ENCODE measurements around the gene ARL6IP1.
A peak's percentile ranks its signal among the peaks of the same experiment; 100 is the strongest.
"Not testable (repeated sequence)": the region's sequence is repeated elsewhere in the genome, so short reads cannot be mapped to it uniquely, and the experiment has no call there.

The ARL6IP1 gene

DNA sequence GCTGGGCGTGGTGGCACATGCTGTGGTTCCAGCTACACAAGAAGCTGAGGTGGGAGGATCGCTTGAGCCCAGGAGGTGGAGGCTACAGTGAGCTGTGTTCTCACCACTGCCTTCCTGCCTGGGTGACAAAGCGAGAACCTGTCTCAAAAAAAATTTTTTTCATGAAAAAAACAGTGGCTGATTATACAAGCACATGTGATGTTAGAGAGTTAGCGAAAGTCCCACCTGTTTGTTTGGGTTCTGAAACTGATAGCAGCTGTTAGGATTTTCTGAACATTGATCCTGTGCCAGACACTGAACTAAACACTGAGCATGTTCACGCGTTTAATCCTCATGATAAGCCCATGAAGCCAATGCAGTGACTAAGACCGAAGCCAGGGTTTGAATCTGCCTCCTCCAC is 34.1 kb downstream of the ARL6IP1 start:
- H3K9me3 ChIP-seq (ENCODE audit: insufficient read depth, low read length); H3K4me1 ChIP-seq (ENCODE audit: insufficient read depth, insufficient read length); H3K9ac ChIP-seq (ENCODE audit: insufficient read length, low read depth); H3K4me3 ChIP-seq (ENCODE audit: insufficient read length, low read depth); H3K27me3 ChIP-seq (ENCODE audit: insufficient read depth, insufficient read length); DNase-seq (ENCODE audit: low read depth, low spot score); H3K36me3 ChIP-seq (ENCODE audit: insufficient read depth, insufficient read length, low read length): not testable (repeated sequence)

DNA sequence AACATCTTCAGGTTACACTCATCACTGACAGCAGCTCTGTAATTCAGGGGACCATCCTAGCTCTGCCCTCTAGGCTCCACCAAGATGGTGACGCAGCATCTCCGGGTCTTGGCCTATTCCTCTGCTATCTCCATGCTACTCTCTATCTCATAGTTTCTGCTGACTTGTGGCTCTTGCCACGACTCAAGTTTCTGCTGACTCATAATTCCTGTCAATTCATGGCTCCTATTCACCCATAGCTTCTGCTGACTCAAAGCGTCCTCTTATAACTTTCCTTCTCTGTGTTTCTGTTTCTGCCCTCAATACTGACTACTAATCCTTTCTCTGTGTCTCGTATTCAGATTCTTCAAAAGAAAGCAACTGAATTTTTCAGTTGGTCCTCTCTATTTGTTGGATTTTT is 38.6 kb downstream of the ARL6IP1 start:
- not testable (repeated sequence) for H3K4me1 ChIP-seq (ENCODE audit: insufficient read depth, insufficient read length); H3K36me3 ChIP-seq (ENCODE audit: insufficient read depth, insufficient read length, low read length); H3K9me3 ChIP-seq (ENCODE audit: insufficient read depth, low read length); H3K4me3 ChIP-seq (ENCODE audit: insufficient read length, low read depth); H3K27me3 ChIP-seq (ENCODE audit: insufficient read depth, insufficient read length); DNase-seq (ENCODE audit: low read depth, low spot score); H3K9ac ChIP-seq (ENCODE audit: insufficient read length, low read depth)

DNA sequence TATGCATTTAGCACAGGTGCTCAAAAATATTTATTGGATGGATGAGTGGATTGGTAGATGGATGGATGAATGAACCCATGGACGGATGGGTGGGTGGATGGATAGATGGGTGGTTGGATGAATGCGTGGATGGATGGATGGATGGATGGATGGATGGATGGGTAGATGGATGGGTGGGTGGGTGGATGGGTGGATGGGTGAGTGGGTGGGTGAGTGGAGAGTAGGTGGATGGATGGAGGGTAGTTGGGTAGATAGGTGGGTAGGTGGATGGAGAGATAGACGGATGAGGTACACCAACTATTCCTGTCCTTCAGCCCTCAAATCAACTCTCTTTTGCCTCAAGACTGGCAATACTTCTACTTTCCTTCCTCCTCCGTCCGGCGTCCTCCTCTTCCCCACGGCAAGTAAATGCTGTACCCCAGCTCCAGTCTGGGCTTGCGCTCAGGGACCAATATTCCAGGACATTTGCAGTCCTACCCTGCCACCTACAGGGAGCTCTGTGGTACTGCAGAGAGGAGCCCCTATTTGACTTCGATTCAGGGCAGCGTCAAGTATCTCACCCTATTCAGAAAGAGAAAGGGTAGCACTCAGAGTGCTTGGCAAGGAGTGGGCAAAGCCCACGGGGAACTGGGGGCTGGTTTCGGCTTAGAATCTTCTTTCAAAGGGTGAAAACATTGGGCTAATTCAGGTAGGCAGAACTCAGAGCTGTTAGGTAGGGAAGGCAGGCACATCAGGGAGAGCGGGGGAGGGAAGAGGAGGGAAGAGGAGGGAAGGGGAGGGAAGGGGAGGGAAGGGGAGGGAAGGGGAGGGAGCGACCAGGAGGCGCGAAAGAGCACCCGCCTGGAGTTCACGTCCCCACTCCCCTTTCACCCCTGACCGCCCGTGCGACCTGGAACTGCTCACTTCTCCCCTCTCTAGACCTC is 41.5 kb downstream of the ARL6IP1 start:
- not testable (repeated sequence) for H3K9me3 ChIP-seq (ENCODE audit: insufficient read depth, low read length); DNase-seq (ENCODE audit: low read depth, low spot score); H3K4me3 ChIP-seq (ENCODE audit: insufficient read length, low read depth); H3K27me3 ChIP-seq (ENCODE audit: insufficient read depth, insufficient read length); H3K36me3 ChIP-seq (ENCODE audit: insufficient read depth, insufficient read length, low read length); H3K4me1 ChIP-seq (ENCODE audit: insufficient read depth, insufficient read length)
- peak overlapping the region; percentile 42 for H3K9ac ChIP-seq (ENCODE audit: insufficient read length, low read depth)

DNA sequence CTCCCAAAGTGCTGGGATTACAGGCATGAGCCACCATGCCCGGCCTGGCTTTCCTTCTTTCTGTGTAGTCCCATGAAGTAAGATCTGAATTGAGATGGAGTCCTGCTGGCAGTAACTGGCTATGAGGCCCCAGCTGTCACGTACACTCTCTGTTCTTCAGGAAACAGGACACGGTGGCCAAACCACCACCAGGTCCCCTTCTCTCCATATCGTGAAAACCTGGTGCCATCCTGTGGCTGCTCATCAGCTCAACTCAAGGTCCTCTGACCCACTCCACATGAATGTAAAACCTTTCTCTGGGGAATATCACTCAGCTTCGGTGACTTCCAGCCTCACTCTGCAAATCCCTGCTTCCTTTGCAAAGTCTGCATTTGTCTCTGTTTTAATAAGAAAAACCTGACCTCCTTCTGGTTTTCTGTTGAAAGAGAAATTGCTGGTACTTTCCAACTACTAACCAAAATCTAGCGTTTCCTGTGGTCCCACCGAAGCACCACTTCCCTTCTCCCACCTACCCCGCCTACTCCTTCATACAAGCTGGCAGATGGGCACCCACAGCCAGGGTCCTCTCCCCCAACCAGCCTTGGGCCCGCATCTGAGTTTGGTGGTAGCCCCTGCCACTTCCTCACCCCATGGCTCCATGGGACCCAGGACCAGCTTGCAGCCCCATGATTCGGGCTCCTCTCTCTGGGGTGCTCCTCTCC is 43.2 kb downstream of the ARL6IP1 start:
- not testable (repeated sequence) for H3K9ac ChIP-seq (ENCODE audit: insufficient read length, low read depth); H3K4me3 ChIP-seq (ENCODE audit: insufficient read length, low read depth); DNase-seq (ENCODE audit: low read depth, low spot score); H3K27me3 ChIP-seq (ENCODE audit: insufficient read depth, insufficient read length); H3K4me1 ChIP-seq (ENCODE audit: insufficient read depth, insufficient read length); H3K36me3 ChIP-seq (ENCODE audit: insufficient read depth, insufficient read length, low read length); H3K9me3 ChIP-seq (ENCODE audit: insufficient read depth, low read length)

DNA sequence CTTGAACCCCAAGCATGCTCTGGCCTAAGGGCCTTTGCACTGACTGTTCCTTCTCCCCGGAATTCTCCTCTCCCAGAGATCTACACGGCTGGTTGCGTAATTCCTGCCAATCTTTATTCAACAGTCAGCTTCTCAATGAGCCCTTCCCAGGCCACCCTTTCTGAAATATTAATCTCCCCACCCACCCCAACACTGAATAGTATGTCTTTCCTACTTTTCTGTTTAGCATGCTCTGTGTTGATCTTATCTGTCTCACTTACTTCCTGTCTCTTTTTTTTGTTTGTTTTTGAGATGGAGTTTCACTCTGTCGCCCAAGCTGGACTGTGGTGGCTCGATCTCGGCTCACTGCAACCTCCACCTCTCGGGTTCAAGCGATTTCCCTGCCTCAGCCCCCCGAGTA is 44.7 kb downstream of the ARL6IP1 start:
- not testable (repeated sequence) for DNase-seq (ENCODE audit: low read depth, low spot score); H3K9me3 ChIP-seq (ENCODE audit: insufficient read depth, low read length); H3K4me1 ChIP-seq (ENCODE audit: insufficient read depth, insufficient read length); H3K36me3 ChIP-seq (ENCODE audit: insufficient read depth, insufficient read length, low read length); H3K4me3 ChIP-seq (ENCODE audit: insufficient read length, low read depth); H3K27me3 ChIP-seq (ENCODE audit: insufficient read depth, insufficient read length); H3K9ac ChIP-seq (ENCODE audit: insufficient read length, low read depth)

DNA sequence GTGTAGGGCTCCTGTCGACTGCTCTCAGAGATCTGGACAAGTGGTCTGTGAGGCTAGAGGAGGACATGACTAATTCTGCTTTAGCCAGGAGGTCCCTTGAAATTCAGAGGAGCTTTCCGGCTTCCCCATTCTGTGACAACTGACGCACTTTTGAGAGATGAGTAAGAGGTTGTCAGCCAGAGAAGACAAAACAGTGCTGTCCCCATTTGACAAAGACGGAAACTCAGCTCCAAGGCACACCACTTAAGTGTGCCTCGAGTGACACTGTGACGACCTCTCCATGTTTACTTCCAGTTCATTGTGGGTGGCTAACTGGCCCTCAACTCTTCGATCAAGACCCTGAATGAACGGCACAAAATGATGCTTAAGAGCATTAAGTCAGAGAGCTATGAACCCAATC is 58.5 kb downstream of the ARL6IP1 start:
- H3K27me3 ChIP-seq (ENCODE audit: insufficient read depth, insufficient read length); H3K4me1 ChIP-seq (ENCODE audit: insufficient read depth, insufficient read length); DNase-seq (ENCODE audit: low read depth, low spot score); H3K9me3 ChIP-seq (ENCODE audit: insufficient read depth, low read length); H3K9ac ChIP-seq (ENCODE audit: insufficient read length, low read depth); H3K4me3 ChIP-seq (ENCODE audit: insufficient read length, low read depth); H3K36me3 ChIP-seq (ENCODE audit: insufficient read depth, insufficient read length, low read length): not testable (repeated sequence)
